Sigmoid colon (tissue), 4 donors: ENCODE results near the gene KLRC1.
"Not testable (repeated sequence)": the region's sequence is repeated elsewhere in the genome, so short reads cannot be mapped to it uniquely, and the experiment has no call there.

Source experiments
- POLR2A ChIP-seq, 2 donors: fragments of 450-650 bp; IDR thresholded peaks; one replicate each; pipeline ENCODE4 v1.6.1; 2016; ENCODE audit warnings: antibody characterized with exemption in 2 of 2, mild to moderate bottlenecking in 2 of 2, moderate library complexity in 2 of 2
- POLR2AphosphoS5 ChIP-seq, 4 donors: sonication (generic); formaldehyde crosslinking; IDR thresholded peaks; one replicate each; pipeline ENCODE4 v1.6.1; 2017; ENCODE audit warnings: antibody characterized with exemption in 4 of 4
- TF ChIP-seq, protein P1 (sequence below), 4 experiments: fragments of 450-650 bp in 3 of 4; fragments of 200-600 bp in 1 of 4; IDR thresholded peaks; one replicate each; pipeline ENCODE4 v1.5.1; 2016 to 2019; ENCODE audit warnings: antibody characterized with exemption in 4 of 4, mild to moderate bottlenecking in 3 of 4, moderate library complexity in 2 of 4

- TF ChIP-seq, protein P1, sequence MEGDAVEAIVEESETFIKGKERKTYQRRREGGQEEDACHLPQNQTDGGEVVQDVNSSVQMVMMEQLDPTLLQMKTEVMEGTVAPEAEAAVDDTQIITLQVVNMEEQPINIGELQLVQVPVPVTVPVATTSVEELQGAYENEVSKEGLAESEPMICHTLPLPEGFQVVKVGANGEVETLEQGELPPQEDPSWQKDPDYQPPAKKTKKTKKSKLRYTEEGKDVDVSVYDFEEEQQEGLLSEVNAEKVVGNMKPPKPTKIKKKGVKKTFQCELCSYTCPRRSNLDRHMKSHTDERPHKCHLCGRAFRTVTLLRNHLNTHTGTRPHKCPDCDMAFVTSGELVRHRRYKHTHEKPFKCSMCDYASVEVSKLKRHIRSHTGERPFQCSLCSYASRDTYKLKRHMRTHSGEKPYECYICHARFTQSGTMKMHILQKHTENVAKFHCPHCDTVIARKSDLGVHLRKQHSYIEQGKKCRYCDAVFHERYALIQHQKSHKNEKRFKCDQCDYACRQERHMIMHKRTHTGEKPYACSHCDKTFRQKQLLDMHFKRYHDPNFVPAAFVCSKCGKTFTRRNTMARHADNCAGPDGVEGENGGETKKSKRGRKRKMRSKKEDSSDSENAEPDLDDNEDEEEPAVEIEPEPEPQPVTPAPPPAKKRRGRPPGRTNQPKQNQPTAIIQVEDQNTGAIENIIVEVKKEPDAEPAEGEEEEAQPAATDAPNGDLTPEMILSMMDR (IDR thresholded peaks at IDR 0.05): not testable (repeated sequence)
- not testable (repeated sequence) for TF ChIP-seq POLR2AphosphoS5, POLR2A (IDR thresholded peaks at IDR 0.05)
Observed at GRCh38 chr12:10425938-10426337, 27.2 kb downstream of the KLRC1 start.
